Islet of Langerhans (tissue), 1 donor: ENCODE results near the gene MLLT10.

Experiments
- FAIRE-seq: peaks from one replicate; lab custom pipeline; 2011; peaks lifted over from hg19 to GRCh38; lab: Jason Lieb, UNC

Gene MLLT10

DNA sequence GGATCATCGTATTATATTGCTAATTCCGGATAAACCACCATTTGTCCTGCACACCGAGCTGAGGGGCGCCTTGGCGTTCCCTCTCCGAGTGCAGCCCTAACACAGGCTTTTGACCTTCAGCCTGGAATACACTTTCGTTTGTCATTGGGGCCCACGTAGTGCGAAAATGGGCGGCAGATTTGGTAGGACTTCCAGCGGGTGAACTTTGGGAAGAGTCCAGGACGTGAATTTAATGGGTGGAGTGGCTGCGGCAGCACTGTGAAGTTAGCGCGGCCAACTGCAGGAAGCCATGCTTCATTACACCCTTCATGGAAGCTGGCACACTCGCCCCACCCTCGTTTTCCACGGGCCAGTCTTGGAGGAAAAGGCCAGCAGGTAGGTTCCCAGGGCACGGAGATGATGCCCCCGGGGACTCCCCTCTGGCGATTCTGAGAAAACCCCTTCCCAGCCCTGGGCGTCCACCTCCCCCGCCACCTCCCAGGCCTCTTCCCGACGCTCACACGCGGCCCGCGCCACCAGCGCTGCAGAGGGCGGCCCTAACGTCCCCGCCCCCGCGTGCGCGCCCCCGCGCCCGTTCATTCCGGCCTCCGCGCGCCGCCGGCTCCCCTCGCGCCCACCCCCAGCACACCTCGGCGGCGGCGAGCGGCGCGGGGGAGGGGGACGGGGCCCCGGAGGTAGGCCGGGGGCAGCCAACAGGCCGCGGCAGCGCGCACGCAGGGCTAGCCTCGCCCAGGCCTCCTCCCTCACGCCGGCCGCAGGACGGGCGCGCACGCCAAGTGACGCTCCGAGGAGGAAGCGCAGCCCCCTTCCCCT is at the start of gene MLLT10:
TSS of gene MLLT10 (plus strand) at position 766 of the 813 bp plus-strand sequence. CDS start 413 bp downstream, outside the sequence.
- FAIRE-seq = no peak

DNA sequence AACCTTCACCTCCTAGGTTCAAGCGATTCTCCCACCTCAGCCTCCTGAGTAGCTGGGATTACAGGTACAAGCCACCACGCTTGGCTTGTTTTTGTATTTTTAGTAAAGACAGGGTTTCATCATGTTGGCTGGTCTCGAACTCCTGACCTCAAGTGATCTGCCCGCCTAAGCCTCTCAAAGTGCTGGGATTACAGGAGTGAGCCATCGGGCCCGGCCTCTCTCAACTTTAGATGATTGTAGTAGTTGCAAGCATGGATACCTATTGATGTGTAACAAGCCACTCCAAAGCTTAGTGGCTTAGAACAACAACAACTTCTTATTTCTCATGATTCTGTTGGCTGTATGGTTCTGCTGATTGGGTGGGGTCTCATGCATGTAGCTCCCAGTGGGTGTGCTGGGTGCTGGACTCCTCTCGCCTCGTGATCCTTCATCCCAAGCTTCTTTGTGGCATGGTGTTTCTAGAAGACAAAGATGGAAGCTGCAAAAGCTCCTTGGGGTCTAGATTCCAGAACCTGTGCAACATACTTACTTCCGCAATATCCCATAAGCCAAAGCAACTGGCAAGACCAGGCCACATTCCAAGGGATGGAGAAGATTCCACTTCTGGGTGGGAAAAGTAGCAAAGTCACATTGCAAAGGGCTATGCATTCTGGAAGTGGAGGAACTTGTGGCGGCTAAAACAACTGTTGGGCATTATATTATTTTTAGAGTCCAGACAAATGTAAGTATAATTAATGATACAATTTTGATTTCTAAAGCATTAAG is 46.4 kb upstream of the MLLT10 start:
- no peak for FAIRE-seq

DNA sequence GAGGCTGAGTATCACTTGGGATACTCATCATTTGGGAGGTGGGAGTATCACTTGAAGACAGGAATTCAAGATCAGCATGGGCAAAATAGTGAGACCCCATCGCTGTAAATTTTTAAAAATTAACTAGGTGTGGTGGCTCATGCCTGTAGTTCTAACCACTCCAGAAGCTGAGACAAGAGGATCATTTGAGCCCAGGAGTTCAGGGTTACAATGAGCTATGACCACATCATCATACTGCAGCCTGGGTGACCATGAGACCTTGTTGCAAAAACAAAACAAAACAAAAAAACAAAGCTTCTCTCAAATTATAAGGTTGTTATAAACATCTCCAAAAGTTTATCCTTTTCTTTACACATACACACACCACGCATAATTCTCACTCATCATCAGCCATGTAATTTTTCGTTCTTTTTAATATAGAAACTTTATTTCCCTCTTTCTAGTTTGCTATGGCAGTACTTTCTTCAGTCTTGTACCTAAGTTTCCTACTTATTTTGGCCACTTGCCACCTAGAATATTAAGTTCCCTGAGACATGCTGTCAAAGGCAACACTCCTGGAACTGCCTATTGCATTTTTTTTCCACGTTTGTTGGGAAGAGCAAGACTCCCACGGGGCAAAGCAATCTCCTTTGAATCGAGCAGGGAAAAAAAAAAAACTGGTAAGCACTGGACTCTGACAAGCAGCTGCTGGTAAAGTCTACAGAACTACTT is 45.6 kb upstream of the MLLT10 start:
- no peak for FAIRE-seq

DNA sequence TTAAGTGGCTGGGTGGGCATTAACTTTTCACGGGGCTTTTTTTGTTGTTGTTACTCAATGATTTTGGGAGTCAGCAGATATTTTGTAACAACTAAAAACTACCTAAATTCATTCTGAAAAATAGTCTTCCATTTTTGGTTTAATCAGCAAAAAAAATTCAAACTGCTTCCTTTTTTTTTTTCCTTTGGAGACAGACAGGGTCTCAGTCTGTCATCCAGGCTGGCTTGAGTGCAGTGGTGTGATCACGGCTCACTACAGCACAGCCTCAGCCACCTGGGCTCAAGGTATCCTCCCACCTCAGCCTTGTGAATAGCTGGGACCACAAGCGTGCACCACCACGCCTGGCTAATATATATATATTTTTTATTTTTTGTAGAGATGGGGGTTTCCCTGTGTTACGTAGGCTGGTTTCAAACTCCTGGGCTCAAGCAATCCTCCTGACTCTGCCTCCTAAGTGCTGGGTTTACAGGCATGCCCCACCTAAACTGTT is 45.0 kb upstream of the MLLT10 start:
- no peak for FAIRE-seq

DNA sequence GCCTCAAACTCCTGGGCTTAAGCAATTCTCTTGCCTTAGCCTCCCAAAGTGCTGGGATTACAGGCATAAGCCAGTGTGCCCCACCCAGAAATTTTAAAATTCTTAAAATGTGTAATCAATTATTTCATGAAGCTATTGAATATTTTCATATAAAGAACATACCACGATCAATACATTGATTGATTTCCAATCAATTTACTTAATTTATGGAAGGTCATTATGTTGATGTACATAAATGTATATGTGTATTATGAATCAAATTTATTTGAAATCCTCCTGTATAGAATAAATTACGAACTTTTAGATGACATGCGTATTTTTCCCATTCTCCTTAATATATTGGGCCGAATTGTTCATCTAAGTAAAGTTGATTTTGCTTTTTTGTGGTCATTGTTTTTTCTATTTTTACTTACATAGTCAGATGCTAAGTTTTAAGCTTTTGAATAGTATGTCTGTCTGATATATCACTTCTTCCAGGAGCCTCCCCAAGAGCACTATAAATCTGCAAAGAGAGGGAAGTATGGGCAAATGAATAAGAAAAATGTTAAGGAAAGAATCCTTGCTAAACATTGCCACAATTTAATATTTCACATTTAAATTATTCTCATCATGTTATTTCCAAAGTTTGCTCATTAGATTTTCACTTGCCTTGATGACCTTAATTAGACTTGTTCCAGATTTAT is 43.9 kb upstream of the MLLT10 start:
- no peak for FAIRE-seq

DNA sequence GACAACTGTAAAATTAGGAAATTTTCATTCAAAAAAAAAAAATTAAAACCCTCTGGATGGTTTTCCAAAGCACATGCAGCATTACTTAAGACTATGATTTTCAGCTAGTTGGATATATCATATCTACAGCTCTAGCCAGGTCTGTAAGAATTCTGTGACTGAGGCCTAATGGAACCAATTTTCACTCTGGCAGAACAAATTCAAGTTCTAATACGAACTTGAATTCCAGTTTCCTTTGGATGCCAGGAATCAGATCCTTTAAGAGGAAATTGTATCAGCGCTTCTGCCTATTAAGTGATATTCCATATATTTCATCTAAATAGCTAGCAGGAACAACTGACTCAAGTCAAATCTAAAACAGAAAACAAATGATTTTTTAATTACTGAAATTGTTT is 43.3 kb upstream of the MLLT10 start:
- FAIRE-seq = no peak

DNA sequence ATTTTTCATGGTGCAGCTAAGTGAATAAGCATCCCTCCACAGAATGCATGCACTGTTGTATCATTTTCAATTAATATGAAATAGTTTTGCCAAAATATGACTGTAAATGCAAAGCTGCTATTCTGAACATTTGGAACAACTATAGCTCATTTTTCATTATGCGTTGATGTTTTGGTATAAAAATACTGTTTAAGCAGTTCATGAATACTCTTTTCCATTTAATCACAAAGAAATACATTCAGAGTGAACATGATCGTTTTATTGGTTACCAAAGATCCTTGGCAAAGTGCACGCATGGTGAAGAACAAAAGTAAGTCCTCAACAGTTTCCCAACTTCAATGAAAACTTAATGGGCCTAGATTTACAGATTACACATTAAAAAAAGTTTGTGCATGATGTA is 41.6 kb upstream of the MLLT10 start:
- no peak for FAIRE-seq

DNA sequence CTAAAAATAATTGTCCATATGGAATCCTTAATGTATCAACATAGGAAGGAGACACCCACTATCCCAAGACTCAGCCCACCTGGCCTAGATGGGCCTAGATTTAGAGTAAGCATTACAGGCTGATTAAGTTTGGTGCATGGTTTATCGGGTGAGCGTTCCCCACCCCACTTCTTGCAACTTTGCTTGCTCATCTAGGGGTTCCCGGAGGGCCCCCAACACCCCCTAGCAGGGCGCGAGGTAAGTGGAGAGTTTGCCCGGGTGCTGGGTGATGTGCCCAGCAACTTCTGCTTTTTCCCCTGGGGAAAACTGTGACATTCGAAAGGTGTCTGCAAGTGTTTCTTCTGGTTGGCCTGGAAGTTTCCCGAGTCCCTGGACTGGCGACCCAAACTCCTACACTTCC is 40.2 kb upstream of the MLLT10 start:
- no peak for FAIRE-seq

DNA sequence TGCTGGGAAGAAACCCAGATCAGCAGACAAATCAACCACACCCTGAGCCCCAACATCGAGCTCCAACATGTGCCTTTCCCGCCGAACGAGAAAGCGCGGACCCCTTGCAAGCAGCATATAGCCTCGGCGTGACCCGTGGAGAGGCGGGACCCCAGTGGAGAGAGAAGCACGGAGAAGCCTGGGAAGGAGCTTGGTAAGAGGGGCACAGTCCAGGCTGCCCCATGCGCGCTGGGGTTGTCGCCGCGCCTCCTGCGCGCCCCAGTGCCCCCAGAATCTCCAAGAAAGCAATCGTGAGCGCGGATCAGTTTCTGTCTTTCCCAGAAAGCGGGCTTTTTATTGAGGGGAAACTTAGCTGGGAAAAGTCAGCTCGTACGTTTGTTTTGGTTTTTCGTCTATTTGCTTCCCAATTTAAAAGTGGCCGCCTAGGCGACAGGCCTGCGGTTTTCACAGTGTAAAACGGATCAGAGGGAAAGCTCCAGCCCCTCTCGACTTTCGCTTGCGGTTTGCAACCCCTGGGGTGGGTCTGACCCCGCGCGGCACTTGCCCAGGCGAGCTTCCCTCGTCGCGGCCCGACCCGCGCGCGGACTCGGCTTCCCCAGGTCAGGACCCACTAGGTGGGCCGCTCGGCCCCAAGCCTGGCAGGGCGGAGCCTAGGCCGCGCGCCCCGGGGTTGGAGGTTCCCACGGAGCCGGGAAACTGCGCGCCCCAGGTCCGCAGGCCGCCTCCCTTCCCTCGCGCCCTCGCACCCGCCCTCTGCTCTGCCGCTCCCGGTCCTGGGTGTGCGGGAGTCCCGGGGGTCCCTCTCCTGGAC is 39.6 kb upstream of the MLLT10 start:
- FAIRE-seq = no peak

DNA sequence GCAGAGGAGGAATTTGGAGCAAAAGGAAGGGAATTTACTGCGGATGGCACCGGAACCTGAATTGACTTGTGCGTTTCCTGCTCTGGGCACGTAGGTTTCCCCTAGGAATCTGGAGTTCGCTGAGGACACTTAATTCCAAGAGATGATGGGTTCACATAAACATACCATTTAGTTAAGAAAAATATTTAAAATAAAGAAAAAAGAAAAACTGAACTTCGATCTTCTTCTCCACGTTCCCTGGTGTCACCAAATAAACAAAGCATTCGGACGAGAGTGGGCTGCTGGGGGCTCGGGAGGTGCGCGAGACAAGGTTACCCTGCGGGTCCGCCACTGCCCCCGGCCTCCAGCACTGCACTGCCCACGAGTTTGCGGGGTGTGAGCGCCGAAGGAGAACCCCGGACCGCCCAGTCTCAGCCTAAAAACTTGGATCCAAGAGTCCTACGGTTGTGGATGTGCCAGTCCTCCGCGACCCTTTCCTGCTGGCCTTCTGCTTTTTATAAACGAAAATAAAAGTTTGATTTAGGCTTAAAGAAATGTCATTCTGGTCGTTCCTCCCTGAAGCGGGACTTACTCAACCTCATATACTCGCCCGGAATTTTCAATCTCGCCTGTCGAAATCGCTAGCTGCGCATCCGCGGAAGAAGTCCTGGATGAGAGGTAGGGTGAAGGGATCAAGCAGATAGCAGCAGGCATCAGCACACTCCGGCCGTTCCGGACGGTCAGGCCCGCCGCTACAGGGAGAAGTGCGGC is 38.9 kb upstream of the MLLT10 start:
- FAIRE-seq = no peak

DNA sequence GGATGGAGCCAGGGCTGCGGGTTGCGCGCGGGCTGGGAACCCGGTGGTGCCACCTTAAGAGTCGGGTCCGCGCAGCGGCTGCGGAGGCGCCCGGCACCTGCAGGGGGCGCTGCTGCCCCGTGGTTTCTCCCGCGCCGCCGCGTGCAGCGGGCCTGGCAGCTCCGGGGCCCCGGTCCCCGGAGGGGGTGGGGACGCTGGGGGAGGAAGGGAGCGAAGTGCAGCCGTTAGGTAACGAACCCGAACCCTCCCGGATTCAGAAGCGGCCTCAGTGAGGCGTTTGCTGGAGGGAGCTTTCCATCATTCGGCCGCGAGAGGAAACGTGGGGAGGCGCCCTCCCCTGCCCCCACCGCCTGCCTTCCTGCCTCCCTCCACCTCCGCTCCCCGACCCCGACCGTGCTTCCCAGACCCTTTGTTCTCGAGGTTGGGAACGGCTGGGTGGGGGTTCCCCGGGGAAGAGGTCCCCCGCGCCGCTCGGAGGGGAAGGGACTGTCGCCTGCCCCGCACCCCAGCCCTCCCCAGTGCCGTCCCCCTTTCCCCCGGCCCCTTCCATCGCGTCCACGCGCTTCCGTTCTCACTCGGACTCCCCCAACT is 38.2 kb upstream of the MLLT10 start:
- no peak for FAIRE-seq

DNA sequence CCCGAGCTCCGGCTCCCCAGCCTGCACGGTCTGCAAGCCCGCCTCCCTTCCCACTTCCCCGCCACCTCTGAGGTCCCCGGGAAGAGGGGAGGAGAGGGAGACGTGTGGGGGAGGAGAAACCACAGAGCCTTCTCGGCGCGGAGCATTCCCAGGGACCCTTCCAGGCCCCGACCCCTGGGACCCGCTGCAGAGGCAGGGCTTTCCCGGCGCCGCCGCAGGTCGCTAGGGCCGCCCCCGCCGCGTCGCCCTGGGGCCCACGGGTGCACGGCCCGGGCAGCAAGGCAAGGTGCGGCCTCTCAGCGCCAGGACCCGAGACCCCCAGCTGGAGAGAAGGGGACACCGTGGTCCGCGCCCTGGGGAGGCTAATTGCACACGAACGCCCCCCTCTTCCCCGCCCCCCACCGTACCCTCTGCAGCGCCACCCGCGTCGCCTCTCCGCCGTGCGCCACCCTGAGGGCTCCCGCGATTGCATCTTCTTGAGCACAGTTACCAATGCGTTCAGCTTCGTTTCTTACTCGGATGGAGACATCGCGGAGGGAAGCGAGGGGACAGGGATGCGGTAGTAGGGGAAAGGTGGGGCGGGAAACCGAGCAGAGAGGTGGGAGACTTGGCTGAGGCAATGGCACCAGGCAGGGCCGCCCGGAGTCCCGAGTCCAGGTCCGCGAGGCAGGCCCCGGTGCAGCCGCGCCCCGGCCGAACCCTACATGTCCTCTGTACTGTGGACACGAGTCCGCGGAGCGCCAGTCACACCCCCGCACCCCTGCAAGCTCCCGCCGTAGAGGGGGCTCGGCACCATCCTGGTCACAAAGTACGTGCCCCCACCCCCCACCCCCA is 37.5 kb upstream of the MLLT10 start:
- no peak for FAIRE-seq

DNA sequence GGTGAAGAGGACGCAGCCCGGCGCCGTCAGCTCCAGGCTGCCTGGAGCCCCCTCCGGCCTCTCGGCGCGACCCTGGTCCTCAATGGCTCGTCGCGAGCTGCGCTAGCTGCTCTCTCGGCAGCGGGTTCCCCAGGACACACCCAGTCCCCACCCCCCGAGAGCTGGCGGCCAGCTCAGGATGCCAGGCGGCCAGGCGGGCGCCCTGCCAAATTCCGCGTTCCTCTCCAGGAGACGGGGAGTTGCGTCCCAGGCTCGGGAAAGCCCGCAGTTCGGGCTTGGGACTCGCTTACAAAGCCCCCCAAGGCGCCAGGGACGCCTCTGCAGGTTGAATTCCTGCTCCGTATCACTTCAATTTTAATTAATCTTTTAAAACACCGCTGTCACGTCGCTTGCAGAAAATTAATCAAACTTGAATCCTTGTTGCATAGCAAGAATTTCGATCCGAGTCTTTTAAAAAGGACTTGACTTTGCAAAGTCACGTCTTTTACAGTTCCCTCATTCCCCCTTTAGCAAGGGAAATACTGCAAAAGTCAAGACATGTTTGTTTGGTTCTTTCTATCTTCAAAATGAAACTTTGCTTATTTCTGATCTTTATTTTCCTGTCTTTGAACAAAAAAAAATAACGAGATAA is 36.7 kb upstream of the MLLT10 start:
- FAIRE-seq = no peak

DNA sequence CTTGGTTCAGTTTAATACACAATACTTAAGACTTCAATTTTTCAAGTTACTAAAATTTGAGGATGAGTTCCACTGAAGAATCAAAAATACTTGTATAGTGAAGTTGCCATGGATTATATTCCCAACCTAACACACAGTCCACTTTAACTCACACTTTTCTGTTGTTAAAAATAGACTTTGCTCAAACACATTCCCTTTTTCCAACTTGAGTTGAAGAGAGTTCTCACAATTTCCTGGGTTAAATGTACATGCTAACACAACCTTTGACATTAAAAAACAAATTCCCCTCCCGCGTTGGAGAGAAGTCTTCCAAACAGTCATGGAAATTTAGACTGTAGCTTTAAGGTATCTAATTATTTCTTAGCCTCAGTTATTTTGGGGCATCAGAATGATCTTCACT is 35.7 kb upstream of the MLLT10 start:
- FAIRE-seq = no peak

DNA sequence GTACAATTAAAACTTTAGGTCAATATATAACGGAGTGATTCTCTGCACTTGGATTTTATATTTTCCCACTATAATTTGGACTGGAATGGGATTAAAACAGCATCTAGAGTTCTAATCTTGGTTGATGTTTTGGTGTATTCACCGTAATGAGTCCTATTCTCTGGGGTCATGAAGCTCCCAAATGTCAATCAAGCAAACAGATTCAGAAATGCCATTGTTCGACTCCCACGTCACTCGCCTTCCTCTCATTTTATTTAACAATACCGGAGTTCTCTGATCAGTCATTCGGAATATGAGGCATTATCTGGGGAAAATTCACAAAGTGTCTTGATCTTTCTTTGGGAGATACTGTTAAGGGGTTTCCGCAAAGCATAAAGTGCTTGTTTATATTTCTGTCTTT is 35.0 kb upstream of the MLLT10 start:
- FAIRE-seq = no peak

DNA sequence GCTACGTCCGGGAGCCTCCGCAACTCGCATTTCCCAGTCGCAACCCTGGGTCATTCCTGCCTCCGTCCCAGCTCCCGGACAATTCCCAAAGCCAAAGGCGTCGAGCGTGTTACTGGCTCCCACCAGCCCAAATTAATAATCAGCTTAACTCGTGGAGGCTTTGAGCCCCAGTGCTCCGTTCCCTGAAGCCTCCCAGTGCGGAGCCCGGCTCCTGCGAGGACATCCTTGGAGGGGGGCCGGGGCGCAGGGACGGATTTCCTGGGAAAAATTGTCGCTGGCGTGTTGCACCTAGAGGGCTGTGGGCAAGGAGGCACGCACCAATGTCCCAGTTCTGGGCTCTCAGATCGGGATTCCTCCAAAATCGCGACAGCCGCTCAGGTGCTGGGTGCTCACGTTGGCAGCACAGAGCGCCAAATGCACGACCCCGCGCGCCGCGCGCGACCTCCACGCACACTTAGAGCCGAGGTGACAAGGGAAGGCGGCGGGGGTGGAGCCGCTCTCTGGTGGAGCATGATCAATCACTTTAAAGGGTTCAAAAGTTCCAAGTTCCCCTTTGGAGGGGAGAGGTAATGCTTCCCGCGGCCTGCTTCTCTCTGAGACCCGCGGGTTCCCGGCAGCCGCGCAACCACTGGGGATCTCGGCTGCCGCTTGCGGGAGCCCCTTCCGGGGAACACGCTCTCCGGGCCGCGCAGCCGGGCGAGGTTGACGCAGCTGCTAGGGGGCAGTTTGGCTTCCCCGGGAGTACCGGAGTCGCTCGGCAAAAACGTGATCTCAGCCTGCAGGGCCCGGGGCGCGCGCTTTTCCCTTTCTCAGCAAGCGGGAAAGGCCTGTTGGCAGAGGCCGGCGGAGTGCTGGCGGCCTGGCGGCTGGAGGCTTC is 34.1 kb upstream of the MLLT10 start:
- no peak for FAIRE-seq

DNA sequence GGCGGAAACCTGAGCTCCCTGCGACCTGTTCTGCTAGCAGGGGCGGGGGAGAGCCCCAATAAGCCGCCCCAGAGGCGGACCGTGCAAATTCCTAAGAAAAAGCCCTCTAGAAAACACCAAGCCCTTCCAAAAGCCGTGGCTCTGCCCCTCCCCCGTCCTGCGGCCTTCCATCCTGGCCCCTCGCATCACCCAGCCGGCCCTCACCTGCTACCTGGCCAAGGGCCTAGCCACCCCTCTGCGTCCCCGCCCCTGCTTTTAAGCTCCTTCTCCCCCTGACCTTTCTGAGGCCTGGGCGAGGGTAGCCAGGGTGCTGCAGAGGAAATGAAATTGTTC is 33.5 kb upstream of the MLLT10 start:
- no peak for FAIRE-seq

DNA sequence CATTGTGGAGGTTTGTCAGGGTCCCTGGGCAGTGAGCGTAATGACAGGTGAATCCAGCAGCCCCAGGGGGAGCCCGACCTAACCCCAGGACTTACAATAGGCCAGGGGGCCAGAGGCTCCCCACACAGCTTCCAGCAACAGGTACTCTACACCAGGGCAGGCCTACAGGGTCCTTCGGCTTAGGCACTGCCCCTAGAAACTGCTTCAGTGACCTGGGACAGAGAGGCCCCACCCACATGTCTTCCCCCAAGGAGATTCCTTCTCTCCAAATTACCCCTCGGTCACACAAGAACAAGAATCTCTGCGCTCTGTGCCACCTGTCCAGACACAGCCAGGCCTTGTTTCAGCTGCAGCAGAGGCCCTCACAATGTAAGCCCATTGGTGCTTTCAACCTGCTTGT is 32.9 kb upstream of the MLLT10 start:
- FAIRE-seq = no peak
